Karpas-422 (cell line): Measurements from ENCODE around the gene ANXA9. TPM values are rescaled to one million over a fixed set of nuclear protein-coding genes. Genes with fewer than 3 reads are reported as not detected.

ENCODE experiments used
- DNase-seq: peaks from one replicate; pipeline ENCODE4 v3.0.0-alpha.2; 2015
- H2AFZ ChIP-seq: fragments of 200-600 bp; sonication (generic); 2 replicates; pipeline ENCODE4 v1.6.1; 2014; ENCODE audit warnings: antibody characterized with exemption, low read length, mixed read lengths
- H3K27ac ChIP-seq: fragments of 200-600 bp; sonication (generic); 2 replicates; pipeline ENCODE4 v1.5.1; 2014; ENCODE audit warnings: mild to moderate bottlenecking, low read length, moderate library complexity
- H3K27me3 ChIP-seq: fragments of 200-600 bp; sonication (generic); 2 replicates; pipeline ENCODE4 v1.6.1; 2014; ENCODE audit warnings: low read length, mixed read lengths
- H3K36me3 ChIP-seq: fragments of 200-600 bp; sonication (generic); 2 replicates; pipeline ENCODE4 v1.6.1; 2014; ENCODE audit warnings: low read length, mixed read lengths; ENCODE audit not compliant: insufficient read depth
- H3K4me1 ChIP-seq: fragments of 200-600 bp; sonication (generic); 2 replicates; pipeline ENCODE4 v1.6.1; 2014; ENCODE audit warnings: mild to moderate bottlenecking, low read length, mixed read lengths
- H3K4me2 ChIP-seq: fragments of 200-600 bp; sonication (generic); 2 replicates; pipeline ENCODE4 v1.6.1; 2014; ENCODE audit warnings: low read length, low read depth, mild to moderate bottlenecking; ENCODE audit not compliant: poor library complexity, severe bottlenecking
- H3K4me3 ChIP-seq: fragments of 200-600 bp; sonication (generic); 2 replicates; pipeline ENCODE4 v1.5.1; 2014; ENCODE audit warnings: mild to moderate bottlenecking, antibody characterized with exemption, low read length, mixed read lengths
- H3K79me2 ChIP-seq: fragments of 200-600 bp; sonication (generic); 2 replicates; pipeline ENCODE4 v1.6.1; 2014; ENCODE audit warnings: mild to moderate bottlenecking, low read length, mixed read lengths
- H3K9ac ChIP-seq: fragments of 200-600 bp; sonication (generic); 2 replicates; pipeline ENCODE4 v1.6.0; 2014; ENCODE audit warnings: low read length
- H3K9me2 ChIP-seq: fragments of 200-600 bp; sonication (generic), shearing (Covaris generic); replicated peaks from 2 replicates; pipeline ENCODE4 v1.6.0; 2014; ENCODE audit warnings: mild to moderate bottlenecking, low read length, moderate library complexity; ENCODE audit not compliant: insufficient read depth
- H3K9me3 ChIP-seq: fragments of 300-700, 200-600 bp; sonication (generic); 2 replicates; pipeline ENCODE4 v1.6.1; 2014; ENCODE audit warnings: low read length, mixed read lengths
- H4K20me1 ChIP-seq: fragments of 200-600 bp; sonication (generic); 2 replicates; pipeline ENCODE4 v1.6.1; 2014; ENCODE audit warnings: mild to moderate bottlenecking, antibody characterized with exemption, low read length, low read depth; ENCODE audit not compliant: insufficient read depth
- total RNA-seq: library from RNA; depleted of rRNA; stranded (reverse); fragments of >200 nt; shearing (Covaris generic); gene quantifications from 2 replicates; pipeline ENCODE4 v1.2.3, GENCODE V29; 2014; ENCODE audit warnings: low replicate concordance

The ANXA9 gene
- total RNA-seq, 1 experiment from 2014 or later = 0.19 TPM

DNA sequence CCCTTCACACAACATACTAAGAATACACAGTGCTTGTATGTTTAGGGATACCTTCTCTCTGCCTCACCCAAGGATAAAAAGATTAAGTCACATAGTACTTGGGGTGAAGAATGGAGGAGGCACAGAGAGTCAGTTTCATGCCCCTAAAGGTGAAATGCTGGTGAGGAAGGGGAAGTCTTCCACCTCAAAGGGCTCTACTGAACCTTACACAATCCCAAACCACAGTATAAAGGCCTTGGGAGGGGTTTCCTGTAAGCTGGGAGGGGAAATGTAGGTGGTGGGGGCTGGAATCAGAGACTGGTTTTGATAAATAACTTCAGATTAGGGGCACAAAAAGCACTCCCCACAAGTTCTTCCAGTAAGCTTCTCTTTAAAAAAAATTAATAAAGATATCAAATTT lies 21.1 kb downstream of the ANXA9 start:
- Histone ChIP-seq H3K27ac (no peak overlapping the region), H3K27me3 (no peaks in the 10 kb centered on the region), H3K9ac (peak overlapping the region; percentile 3; the same call in 1 of the 2 replicates), H3K9me3 (no peaks in the 10 kb centered on the region), H3K4me2 (peak overlapping the region; percentile 46), H3K9me2 (no peaks in the 10 kb centered on the region), H3K4me1 (peaks cover 44% of the 10 kb centered on the region), H3K36me3 (no peaks in the 10 kb centered on the region), H4K20me1 (no peaks in the 10 kb centered on the region), H3K79me2 (peaks cover 9% of the 10 kb centered on the region), H2AFZ (no peak overlapping the region), H3K4me3 (no peak overlapping the region)
- no peak for DNase-seq

DNA sequence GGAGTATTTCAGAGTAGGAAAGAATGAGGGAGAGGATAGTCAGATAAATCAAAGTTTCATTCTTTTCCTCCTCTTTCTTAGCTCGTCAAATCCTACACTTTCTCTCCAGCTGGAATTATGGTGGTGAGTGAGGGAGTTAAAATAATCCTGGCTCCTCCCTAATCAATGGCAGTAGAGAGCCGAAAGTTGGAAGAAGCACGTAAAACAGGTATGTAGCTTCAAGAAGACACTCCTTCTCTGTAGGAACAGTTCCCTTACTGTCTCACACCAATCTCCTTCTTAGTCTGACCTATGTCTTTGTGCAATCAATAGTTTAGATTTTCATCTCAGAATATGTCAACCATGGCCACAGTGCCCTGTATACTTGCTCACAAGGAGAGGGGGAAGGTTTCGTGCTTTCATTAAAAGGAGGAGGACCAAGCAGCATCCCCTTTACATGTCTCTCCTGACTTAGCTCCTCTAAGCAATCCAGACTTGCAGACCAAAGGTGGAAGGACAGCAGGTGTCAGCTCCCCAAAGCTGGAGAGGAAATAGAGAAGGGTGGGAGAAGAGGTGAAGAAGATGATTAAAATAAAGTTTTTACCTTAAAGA lies 23.7 kb downstream of the ANXA9 start:
- H3K27me3 ChIP-seq = no peaks in the 10 kb centered on the region
- H3K4me2 ChIP-seq = peak overlapping the region; percentile 92
- DNase-seq = no peak
- H3K9me2 ChIP-seq = no peaks in the 10 kb centered on the region
- H3K4me1 ChIP-seq = peaks cover 61% of the 10 kb centered on the region
- no peaks in the 10 kb centered on the region for H4K20me1 ChIP-seq
- peaks cover 33% of the 10 kb centered on the region for H3K79me2 ChIP-seq
- peak overlapping the region; percentile 60 for H3K27ac ChIP-seq
- H2AFZ ChIP-seq = peak overlapping the region; percentile 86
- H3K4me3 ChIP-seq = peak overlapping the region; percentile 73
- H3K9me3 ChIP-seq = no peaks in the 10 kb centered on the region
- peak overlapping the region; percentile 75 for H3K9ac ChIP-seq
- H3K36me3 ChIP-seq = no peaks in the 10 kb centered on the region

GRCh38 chr1:151006327-151007052 lies 24.4 kb downstream of the ANXA9 start, which contains the start of gene MINDY1:
Gene MINDY1, minus strand, starts transcription at chr1:151006902. Its CDS starts 4,285 bp downstream, at chr1:151002617.
- no peaks in the 10 kb centered on the region for H4K20me1 ChIP-seq

DNA sequence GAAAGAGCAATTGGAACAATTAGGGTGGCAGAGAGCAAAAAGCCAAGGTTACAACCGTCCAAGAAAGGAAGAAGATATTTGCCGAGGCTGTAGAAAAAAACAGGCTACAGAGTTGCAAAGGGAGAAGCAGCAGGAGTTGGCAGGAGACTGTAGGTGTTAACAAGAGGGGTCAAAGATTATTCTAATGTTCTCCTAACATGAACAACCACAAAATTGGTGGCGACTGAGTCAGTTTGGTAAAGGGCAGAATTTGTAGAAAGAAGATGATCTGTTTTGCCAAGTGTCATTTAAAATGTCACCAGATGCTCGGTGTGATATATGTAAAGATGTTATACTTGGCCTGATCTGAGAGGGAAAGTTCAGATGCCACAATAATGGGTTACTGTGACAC lies 25.8 kb downstream of the ANXA9 start:
- no peaks in the 10 kb centered on the region for H3K9me2 ChIP-seq
- H3K4me1 ChIP-seq = peaks cover 67% of the 10 kb centered on the region
- no peaks in the 10 kb centered on the region for H3K36me3 ChIP-seq
- peak overlapping the region; percentile 29; the same call in 1 of the 2 replicates for H3K27ac ChIP-seq
- peak overlapping the region; percentile 95 for H3K9ac ChIP-seq
- no peaks in the 10 kb centered on the region for H4K20me1 ChIP-seq
- peaks cover 50% of the 10 kb centered on the region for H3K79me2 ChIP-seq
- H3K4me2 ChIP-seq = peak overlapping the region; percentile 89
- H3K4me3 ChIP-seq = peak overlapping the region; percentile 91
- H3K27me3 ChIP-seq = no peaks in the 10 kb centered on the region
- DNase-seq = no peak
- H3K9me3 ChIP-seq = no peaks in the 10 kb centered on the region
- H2AFZ ChIP-seq = peak overlapping the region; percentile 50; the same call in 1 of the 2 replicates

More at GRCh38 chr1:151006327-151007052, 24.4 kb downstream of the ANXA9 start, which contains the start of gene MINDY1:
- DNase-seq = peak; percentile 89
- peaks cover 40% of the 10 kb centered on the region for H3K79me2 ChIP-seq
- peak within 1 kb of the TSS; percentile 60 for H3K27ac ChIP-seq
- no peaks in the 10 kb centered on the region for H3K9me3 ChIP-seq
- H3K9me2 ChIP-seq = no peaks in the 10 kb centered on the region
- H3K4me3 ChIP-seq = peak within 1 kb of the TSS; percentile 91
- no peaks in the 10 kb centered on the region for H3K27me3 ChIP-seq
- H3K9ac ChIP-seq = peak within 1 kb of the TSS; percentile 95
- H3K4me1 ChIP-seq = peaks cover 67% of the 10 kb centered on the region
- H3K36me3 ChIP-seq = no peaks in the 10 kb centered on the region
- peak within 1 kb of the TSS; percentile 86 for H2AFZ ChIP-seq
- peak within 1 kb of the TSS; percentile 92 for H3K4me2 ChIP-seq

DNA sequence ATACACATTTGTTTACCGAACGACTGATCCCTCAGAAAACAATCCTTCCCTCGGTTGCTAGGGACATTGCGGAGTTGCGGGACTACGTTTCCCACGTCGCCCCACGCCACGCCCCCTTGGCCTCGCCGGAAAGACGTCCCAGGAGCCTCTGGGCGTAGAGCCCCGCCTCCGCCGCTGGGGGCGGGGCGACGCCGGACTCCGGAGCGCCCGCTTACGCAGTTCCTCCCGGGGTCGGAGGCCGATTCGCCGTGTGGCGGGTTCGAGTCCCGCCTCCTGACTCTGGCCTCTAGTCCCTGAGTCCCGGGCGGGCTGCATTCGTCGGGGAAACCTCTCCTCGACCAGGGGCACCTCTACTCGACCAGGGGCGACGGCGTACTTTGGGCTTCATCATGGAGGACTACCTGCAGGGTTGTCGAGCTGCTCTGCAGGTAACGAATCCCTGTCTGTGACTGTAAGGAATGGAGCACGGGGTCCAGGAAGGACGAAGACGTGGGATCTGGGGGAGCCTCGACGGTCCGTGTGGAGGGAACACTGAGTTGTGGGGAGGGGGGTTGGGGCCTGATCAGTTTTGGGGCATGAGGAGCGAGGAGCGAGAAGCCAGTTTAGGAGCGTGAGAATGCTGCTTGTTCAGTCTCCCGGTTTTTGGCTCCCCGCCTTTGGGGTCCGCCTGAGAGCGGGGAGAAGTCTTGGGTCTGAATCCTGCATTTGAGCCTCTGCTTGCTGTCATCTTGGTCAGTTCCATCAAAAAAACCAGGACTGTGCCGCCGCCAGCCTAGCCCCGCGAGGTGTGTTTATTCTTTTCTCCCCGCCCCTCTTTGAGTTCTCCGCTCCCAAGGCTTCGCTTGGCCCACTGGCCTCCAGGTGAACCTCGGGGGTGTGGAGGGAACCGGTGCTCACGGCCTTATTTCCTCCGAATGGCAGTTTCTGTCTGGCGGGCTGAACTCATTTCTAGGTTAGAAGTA lies 26.4 kb downstream of the ANXA9 start, which contains the start of gene PRUNE1:
Gene PRUNE1 (plus strand): TSS at position 206 of the 962 bp plus-strand sequence. CDS start 184 bp downstream, at position 390.
- peaks cover 56% of the 10 kb centered on the region for H3K79me2 ChIP-seq
- peak within 1 kb of the TSS; percentile 29; the same call in 1 of the 2 replicates for H3K27ac ChIP-seq
- no peaks in the 10 kb centered on the region for H3K27me3 ChIP-seq
- no peaks in the 10 kb centered on the region for H4K20me1 ChIP-seq
- H2AFZ ChIP-seq = peak within 1 kb of the TSS; percentile 84
- peak within 1 kb of the TSS; percentile 89 for H3K4me2 ChIP-seq
- H3K36me3 ChIP-seq = no peaks in the 10 kb centered on the region
- peak; percentile 99 for DNase-seq
- peaks cover 61% of the 10 kb centered on the region for H3K4me1 ChIP-seq
- H3K9ac ChIP-seq = peak within 1 kb of the TSS; percentile 95
- H3K9me2 ChIP-seq = no peaks in the 10 kb centered on the region
- peak within 1 kb of the TSS; percentile 91 for H3K4me3 ChIP-seq
- no peaks in the 10 kb centered on the region for H3K9me3 ChIP-seq

DNA sequence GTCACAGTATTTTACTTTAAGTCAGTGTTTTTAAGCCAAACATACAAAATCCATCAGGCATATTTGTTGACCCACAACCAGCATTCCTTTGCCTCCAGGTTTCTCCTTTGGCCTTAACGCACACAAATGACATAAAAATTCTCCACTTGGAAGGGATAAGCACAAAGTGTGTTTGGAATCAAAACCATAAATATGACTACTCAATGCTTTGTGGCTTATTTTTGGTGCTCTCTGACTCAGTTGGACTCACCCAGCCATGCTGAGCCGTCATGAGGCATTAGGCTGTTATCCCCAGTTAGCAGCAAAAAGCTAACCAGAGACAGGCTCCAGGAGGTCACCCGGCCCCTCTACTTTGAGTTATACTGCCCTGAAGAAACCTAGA lies 27.1 kb downstream of the ANXA9 start:
- no peak for DNase-seq
- H4K20me1 ChIP-seq = no peaks in the 10 kb centered on the region
- H3K4me2 ChIP-seq = peak overlapping the region; percentile 89
- peak overlapping the region; percentile 91 for H3K4me3 ChIP-seq
- no peaks in the 10 kb centered on the region for H3K9me2 ChIP-seq
- H3K79me2 ChIP-seq = peaks cover 59% of the 10 kb centered on the region
- no peaks in the 10 kb centered on the region for H3K27me3 ChIP-seq
- H3K27ac ChIP-seq = 0 out of 2 replicates have a peak overlapping the region, but pooled peaks have one; percentile 5
- peak overlapping the region; percentile 84; the same call in 1 of the 2 replicates for H2AFZ ChIP-seq
- H3K4me1 ChIP-seq = peaks cover 54% of the 10 kb centered on the region
- H3K9me3 ChIP-seq = no peaks in the 10 kb centered on the region
- H3K9ac ChIP-seq = peak overlapping the region; percentile 95
- H3K36me3 ChIP-seq = no peaks in the 10 kb centered on the region

- Histone ChIP-seq H3K9ac (peak overlapping the region; percentile 95), H3K79me2 (peaks cover 64% of the 10 kb centered on the region), H4K20me1 (no peaks in the 10 kb centered on the region), H3K27ac (0 out of 2 replicates have a peak overlapping the region, but pooled peaks have one; percentile 5), H3K27me3 (no peaks in the 10 kb centered on the region), H3K4me3 (peak overlapping the region; percentile 91), H3K36me3 (no peaks in the 10 kb centered on the region), H2AFZ (no peak overlapping the region), H3K4me1 (peaks cover 50% of the 10 kb centered on the region), H3K4me2 (peak overlapping the region; percentile 89), H3K9me3 (no peaks in the 10 kb centered on the region), H3K9me2 (no peaks in the 10 kb centered on the region)
- DNase-seq = no peak
Observed at GRCh38 chr1:151009674-151010345, 27.7 kb downstream of the ANXA9 start.
